Measurements from ENCODE around the gene PPFIA3.
A peak's percentile ranks its signal among the peaks of the same experiment; 100 is the strongest.
"Not testable (repeated sequence)": the region's sequence is repeated elsewhere in the genome, so short reads cannot be mapped to it uniquely, and the experiment has no call there.

Gene PPFIA3

GRCh38 chr19:49109569-49110233 lies 9.6 kb upstream of the PPFIA3 start:
- in situ Hi-C loops (cut with MboI; ENCODE audit: low sequenced_read_pairs) = no loop called here
- H3K9me3 ChIP-seq = no peaks in the 10 kb centered on the region
- H3K4me3 ChIP-seq = no peak overlapping the region
- H3K27me3 ChIP-seq (ENCODE audit: low read depth) = no peaks in the 10 kb centered on the region
- H3K4me1 ChIP-seq = peaks cover 5% of the 10 kb centered on the region
- peaks cover 49% of the 10 kb centered on the region for H3K36me3 ChIP-seq (replicated peaks)
- no peak for DNase-seq (ENCODE audit: low spot score in 2 of 2)

- peaks cover 5% of the 10 kb centered on the region for H3K4me1 ChIP-seq
- no peak overlapping the region for H3K4me3 ChIP-seq
- in situ Hi-C loops (cut with MboI; ENCODE audit: low sequenced_read_pairs) = no loop called here
- DNase-seq (ENCODE audit: low spot score in 2 of 2) = no peak
- no peaks in the 10 kb centered on the region for H3K9me3 ChIP-seq
- peaks cover 40% of the 10 kb centered on the region for H3K36me3 ChIP-seq (replicated peaks)
- H3K27me3 ChIP-seq (ENCODE audit: low read depth) = no peaks in the 10 kb centered on the region
These were observed 8.8 kb upstream of the PPFIA3 start for GRCh38 chr19:49110567-49110966.

- no peak for DNase-seq (ENCODE audit: low spot score in 2 of 2)
- H3K9me3 ChIP-seq = no peaks in the 10 kb centered on the region
- peaks cover 32% of the 10 kb centered on the region for H3K36me3 ChIP-seq (replicated peaks)
- peaks cover 5% of the 10 kb centered on the region for H3K4me1 ChIP-seq
- in situ Hi-C loops (cut with MboI; ENCODE audit: low sequenced_read_pairs) = no loop called here
- no peak overlapping the region for H3K4me3 ChIP-seq
- no peaks in the 10 kb centered on the region for H3K27me3 ChIP-seq (ENCODE audit: low read depth)
These were observed 7.9 kb upstream of the PPFIA3 start for GRCh38 chr19:49111218-49111998.

GRCh38 chr19:49113762-49114629 lies 5.3 kb upstream of the PPFIA3 start, which contains the start of gene LIN7B:
LIN7B (plus strand) TSS chr19:49114370; CDS start chr19:49114405, 35 bp downstream.
- peak; percentile 63 to 82 for DNase-seq (ENCODE audit: low spot score in 2 of 2)
- in situ Hi-C loops (cut with MboI; ENCODE audit: low sequenced_read_pairs) = no loop called here
- Histone ChIP-seq H3K36me3 (replicated peaks) (peaks cover 6% of the 10 kb centered on the region), H3K9me3 (no peaks in the 10 kb centered on the region), H3K4me1 (peaks cover 11% of the 10 kb centered on the region), H3K27me3 (ENCODE audit: low read depth) (no peaks in the 10 kb centered on the region), H3K4me3 (peak within 1 kb of the TSS; percentile 74)

- Histone ChIP-seq H3K27me3 (ENCODE audit: low read depth) (no peaks in the 10 kb centered on the region), H3K36me3 (replicated peaks) (no peaks in the 10 kb centered on the region), H3K4me3 (peak overlapping the region; percentile 74), H3K4me1 (peaks cover 11% of the 10 kb centered on the region), H3K9me3 (no peaks in the 10 kb centered on the region)
- peak; percentile 77 to 88 for DNase-seq (ENCODE audit: low spot score in 2 of 2)
- in situ Hi-C loops (cut with MboI; ENCODE audit: low sequenced_read_pairs) = no loop called here
These were observed 4.5 kb upstream of the PPFIA3 start for GRCh38 chr19:49114630-49115363.

- H3K4me3 ChIP-seq = no peak overlapping the region
- in situ Hi-C loops (cut with MboI; ENCODE audit: low sequenced_read_pairs) = no loop called here
- peaks cover 11% of the 10 kb centered on the region for H3K4me1 ChIP-seq
- H3K27me3 ChIP-seq (ENCODE audit: low read depth) = no peaks in the 10 kb centered on the region
- H3K36me3 ChIP-seq (replicated peaks) = no peaks in the 10 kb centered on the region
- H3K9me3 ChIP-seq = no peaks in the 10 kb centered on the region
- DNase-seq (ENCODE audit: low spot score in 2 of 2) = no peak
These were observed 2.8 kb upstream of the PPFIA3 start for GRCh38 chr19:49116544-49116943.

- H3K9me3 ChIP-seq = no peaks in the 10 kb centered on the region
- no peaks in the 10 kb centered on the region for H3K27me3 ChIP-seq (ENCODE audit: low read depth)
- H3K36me3 ChIP-seq (replicated peaks) = no peaks in the 10 kb centered on the region
- no peak for DNase-seq (ENCODE audit: low spot score in 2 of 2)
- peak overlapping the region; percentile 78 for H3K4me3 ChIP-seq
- in situ Hi-C loops (cut with MboI; ENCODE audit: low sequenced_read_pairs) = no loop called here
- peaks cover 11% of the 10 kb centered on the region for H3K4me1 ChIP-seq
These were observed 1.4 kb upstream of the PPFIA3 start for GRCh38 chr19:49117677-49118564.

- H3K4me3 ChIP-seq = peak within 1 kb of the TSS; percentile 78
- H3K4me1 ChIP-seq = peaks cover 8% of the 10 kb centered on the region
- DNase-seq (ENCODE audit: low spot score in 2 of 2) = peak; percentile 92 to 96
- no peaks in the 10 kb centered on the region for H3K27me3 ChIP-seq (ENCODE audit: low read depth)
- no peaks in the 10 kb centered on the region for H3K9me3 ChIP-seq
- in situ Hi-C loops (cut with MboI; ENCODE audit: low sequenced_read_pairs) = no loop called here
- H3K36me3 ChIP-seq (replicated peaks) = no peaks in the 10 kb centered on the region
These were observed 556 bp upstream of the PPFIA3 start, which contains the start of gene C19orf73 for GRCh38 chr19:49118565-49119410. C19orf73 (minus strand) TSS chr19:49119143; CDS start chr19:49119022, 121 bp downstream.

- peaks cover 10% of the 10 kb centered on the region for H3K4me1 ChIP-seq
- H3K27me3 ChIP-seq (ENCODE audit: low read depth) = no peaks in the 10 kb centered on the region
- no peaks in the 10 kb centered on the region for H3K9me3 ChIP-seq
- in situ Hi-C loops (cut with MboI; ENCODE audit: low sequenced_read_pairs) = no loop called here
- no peaks in the 10 kb centered on the region for H3K36me3 ChIP-seq (replicated peaks)
- no peak for DNase-seq (ENCODE audit: low spot score in 2 of 2)
- H3K4me3 ChIP-seq = peak overlapping the region; percentile 78
These were observed 960 bp downstream of the PPFIA3 start for GRCh38 chr19:49120325-49120683.

GRCh38 chr19:49120868-49121267 lies 1.5 kb downstream of the PPFIA3 start:
- Histone ChIP-seq H3K4me1 (peaks cover 10% of the 10 kb centered on the region), H3K9me3 (no peaks in the 10 kb centered on the region), H3K4me3 (no peak overlapping the region), H3K36me3 (replicated peaks) (no peaks in the 10 kb centered on the region), H3K27me3 (ENCODE audit: low read depth) (no peaks in the 10 kb centered on the region)
- DNase-seq (ENCODE audit: low spot score in 2 of 2) = no peak
- in situ Hi-C loops (cut with MboI; ENCODE audit: low sequenced_read_pairs) = no loop called here

- H3K36me3 ChIP-seq (replicated peaks); in situ Hi-C loops (cut with MboI; ENCODE audit: low sequenced_read_pairs); H3K9me3 ChIP-seq; H3K27me3 ChIP-seq (ENCODE audit: low read depth); H3K4me3 ChIP-seq; DNase-seq (ENCODE audit: low spot score in 2 of 2): not testable (repeated sequence)
- H3K4me1 ChIP-seq = peaks cover 10% of the 10 kb centered on the region
These were observed 2.5 kb downstream of the PPFIA3 start for GRCh38 chr19:49121841-49122240.

GRCh38 chr19:49123285-49123684 lies 3.9 kb downstream of the PPFIA3 start:
- in situ Hi-C loops (cut with MboI; ENCODE audit: low sequenced_read_pairs); DNase-seq (ENCODE audit: low spot score in 2 of 2); H3K4me3 ChIP-seq; H3K9me3 ChIP-seq; H3K27me3 ChIP-seq (ENCODE audit: low read depth); H3K36me3 ChIP-seq (replicated peaks): not testable (repeated sequence)
- peaks cover 11% of the 10 kb centered on the region for H3K4me1 ChIP-seq
